Lower lobe of right lung (tissue), 2 donors: Measurements from ENCODE around the gene FHIT. TPM values are rescaled to one million over a fixed set of nuclear protein-coding genes. Genes with fewer than 3 reads are reported as not detected.

ENCODE experiments used
- ATAC-seq, 2 donors: fragments of 200-7000 bp; cut with Tn5 transposase; one replicate each; pipeline ENCODE4 v1.9.1; 2020 to 2022; ENCODE audit warnings: mild to moderate bottlenecking in 2 of 2, moderate library complexity in 2 of 2
- DNase-seq: peaks from one replicate; pipeline ENCODE4 v3.0.0-alpha.2; 2020
- H3K27ac ChIP-seq: fragments of 200-600 bp; one replicate; pipeline ENCODE4 v1.8.0; 2022
- H3K27me3 ChIP-seq: fragments of 200-600 bp; one replicate; pipeline ENCODE4 v1.8.0; 2022; ENCODE audit warnings: low read depth
- H3K36me3 ChIP-seq: fragments of 200-600 bp; one replicate; pipeline ENCODE4 v1.8.0; 2022; ENCODE audit warnings: mild to moderate bottlenecking
- H3K4me1 ChIP-seq: fragments of 200-600 bp; one replicate; pipeline ENCODE4 v1.8.0; 2022
- H3K4me3 ChIP-seq: fragments of 200-600 bp; one replicate; pipeline ENCODE4 v1.8.0; 2022; ENCODE audit warnings: mild to moderate bottlenecking
- H3K9me3 ChIP-seq: fragments of 200-600 bp; one replicate; pipeline ENCODE4 v1.8.0; 2022
- intact Hi-C: fragments of 100-400 bp; cut with DNase I; formaldehyde crosslinking; loops from one replicate; pipeline ENCODE4 v1.11.0; 2022
- total RNA-seq: library from RNA; stranded (reverse); fragmentation: NEBNext Ultra II Directional; extraction: Animal tissue kit (Norgen Biotek cat#: 25700); gene quantifications from one replicate; pipeline ENCODE4 v1.2.1, GENCODE V29; 2021
- TF ChIP-seq, protein P1 (sequence below): fragments of 200-600 bp; IDR thresholded peaks from one replicate; pipeline ENCODE4 v1.8.0; 2022; ENCODE audit warnings: antibody characterized with exemption, mild to moderate bottlenecking
- donor health status: DM: no; HTN: yes; CAD: no; lungs with severe emphysema.

Gene FHIT
- total RNA-seq, 1 donor from 2014 or later = 10.3 TPM

DNA sequence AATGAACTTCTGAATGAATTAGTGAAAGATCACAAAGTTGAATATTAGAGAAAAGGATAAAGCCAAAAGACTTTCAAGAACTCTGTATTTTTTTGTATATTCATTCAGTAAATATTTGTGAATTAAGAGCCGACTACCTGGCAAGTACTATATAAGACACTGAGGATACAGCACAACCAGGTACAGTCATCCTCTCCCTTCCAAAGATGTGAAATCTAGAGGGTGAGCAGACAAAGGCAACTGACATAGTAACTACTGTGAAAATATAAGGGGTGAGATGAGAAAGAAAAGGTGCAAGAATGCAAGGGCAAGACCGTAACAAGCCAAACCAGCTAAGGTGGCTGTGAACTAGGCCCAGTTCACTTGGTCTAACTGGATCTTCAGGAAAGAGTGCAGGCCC, 1226.9 kb downstream of the FHIT start:
- H3K4me1 ChIP-seq = no peaks in the 10 kb centered on the region
- TF ChIP-seq, protein P1, sequence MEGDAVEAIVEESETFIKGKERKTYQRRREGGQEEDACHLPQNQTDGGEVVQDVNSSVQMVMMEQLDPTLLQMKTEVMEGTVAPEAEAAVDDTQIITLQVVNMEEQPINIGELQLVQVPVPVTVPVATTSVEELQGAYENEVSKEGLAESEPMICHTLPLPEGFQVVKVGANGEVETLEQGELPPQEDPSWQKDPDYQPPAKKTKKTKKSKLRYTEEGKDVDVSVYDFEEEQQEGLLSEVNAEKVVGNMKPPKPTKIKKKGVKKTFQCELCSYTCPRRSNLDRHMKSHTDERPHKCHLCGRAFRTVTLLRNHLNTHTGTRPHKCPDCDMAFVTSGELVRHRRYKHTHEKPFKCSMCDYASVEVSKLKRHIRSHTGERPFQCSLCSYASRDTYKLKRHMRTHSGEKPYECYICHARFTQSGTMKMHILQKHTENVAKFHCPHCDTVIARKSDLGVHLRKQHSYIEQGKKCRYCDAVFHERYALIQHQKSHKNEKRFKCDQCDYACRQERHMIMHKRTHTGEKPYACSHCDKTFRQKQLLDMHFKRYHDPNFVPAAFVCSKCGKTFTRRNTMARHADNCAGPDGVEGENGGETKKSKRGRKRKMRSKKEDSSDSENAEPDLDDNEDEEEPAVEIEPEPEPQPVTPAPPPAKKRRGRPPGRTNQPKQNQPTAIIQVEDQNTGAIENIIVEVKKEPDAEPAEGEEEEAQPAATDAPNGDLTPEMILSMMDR = no peak
- DNase-seq (no peak), ATAC-seq (no peak)
- H3K27me3 ChIP-seq = no peaks in the 10 kb centered on the region
- intact Hi-C loops = no loop called here
- no peaks in the 10 kb centered on the region for H3K36me3 ChIP-seq
- no peak overlapping the region for H3K4me3 ChIP-seq
- no peak overlapping the region for H3K27ac ChIP-seq
- no peaks in the 10 kb centered on the region for H3K9me3 ChIP-seq

DNA sequence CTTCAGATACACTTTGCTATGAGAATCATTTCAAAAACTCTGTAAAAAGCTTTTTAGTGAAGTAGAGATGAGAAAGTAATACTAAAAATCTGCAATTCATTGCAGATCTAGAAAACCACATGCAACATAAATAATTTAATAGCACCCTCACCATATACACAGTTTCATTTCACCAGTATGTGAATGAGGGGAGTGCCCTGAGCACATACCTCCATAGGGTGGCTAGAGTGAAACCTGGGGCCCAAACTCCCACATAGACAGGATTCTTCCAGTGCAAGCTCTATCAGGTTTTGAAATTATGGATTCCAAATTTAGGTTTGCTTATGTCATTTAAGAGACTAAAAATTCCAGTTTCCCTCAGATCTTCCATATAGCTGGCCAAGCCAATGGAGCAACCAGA, 1228.1 kb downstream of the FHIT start:
- no peak overlapping the region for H3K27ac ChIP-seq
- ATAC-seq = no peak
- H3K27me3 ChIP-seq = no peaks in the 10 kb centered on the region
- no peaks in the 10 kb centered on the region for H3K9me3 ChIP-seq
- DNase-seq = no peak
- no peak overlapping the region for H3K4me3 ChIP-seq
- intact Hi-C loops = no loop called here
- no peaks in the 10 kb centered on the region for H3K4me1 ChIP-seq
- H3K36me3 ChIP-seq = no peaks in the 10 kb centered on the region
- TF ChIP-seq, protein P1 = no peak

DNA sequence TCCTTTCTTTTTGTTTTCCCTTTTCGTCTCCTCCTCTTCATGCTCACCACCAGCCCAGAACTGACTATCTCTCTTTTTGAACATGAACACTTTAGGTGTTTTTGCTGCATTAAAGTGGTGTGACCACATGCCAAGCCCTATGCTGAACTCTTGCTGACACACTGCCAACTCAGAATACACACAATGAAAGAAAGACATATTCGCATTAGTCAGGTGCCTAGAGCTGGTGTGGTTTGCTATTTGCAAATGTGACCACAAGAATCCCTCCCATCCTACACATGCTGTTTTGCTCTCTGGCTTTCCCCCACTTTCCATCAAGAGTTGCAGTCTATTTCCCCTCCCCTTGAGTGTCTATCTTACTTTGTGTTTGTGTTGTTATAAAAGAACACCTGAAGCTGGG, 1233.6 kb downstream of the FHIT start:
- TF ChIP-seq, protein P1 = no peak
- H3K4me1 ChIP-seq = no peaks in the 10 kb centered on the region
- no peaks in the 10 kb centered on the region for H3K27me3 ChIP-seq
- intact Hi-C loops = no loop called here
- DNase-seq = no peak
- H3K27ac ChIP-seq = no peak overlapping the region
- no peak overlapping the region for H3K4me3 ChIP-seq
- H3K9me3 ChIP-seq = no peaks in the 10 kb centered on the region
- peak in 1 of 2 donors; percentile 30 for ATAC-seq
- H3K36me3 ChIP-seq = no peaks in the 10 kb centered on the region

DNA sequence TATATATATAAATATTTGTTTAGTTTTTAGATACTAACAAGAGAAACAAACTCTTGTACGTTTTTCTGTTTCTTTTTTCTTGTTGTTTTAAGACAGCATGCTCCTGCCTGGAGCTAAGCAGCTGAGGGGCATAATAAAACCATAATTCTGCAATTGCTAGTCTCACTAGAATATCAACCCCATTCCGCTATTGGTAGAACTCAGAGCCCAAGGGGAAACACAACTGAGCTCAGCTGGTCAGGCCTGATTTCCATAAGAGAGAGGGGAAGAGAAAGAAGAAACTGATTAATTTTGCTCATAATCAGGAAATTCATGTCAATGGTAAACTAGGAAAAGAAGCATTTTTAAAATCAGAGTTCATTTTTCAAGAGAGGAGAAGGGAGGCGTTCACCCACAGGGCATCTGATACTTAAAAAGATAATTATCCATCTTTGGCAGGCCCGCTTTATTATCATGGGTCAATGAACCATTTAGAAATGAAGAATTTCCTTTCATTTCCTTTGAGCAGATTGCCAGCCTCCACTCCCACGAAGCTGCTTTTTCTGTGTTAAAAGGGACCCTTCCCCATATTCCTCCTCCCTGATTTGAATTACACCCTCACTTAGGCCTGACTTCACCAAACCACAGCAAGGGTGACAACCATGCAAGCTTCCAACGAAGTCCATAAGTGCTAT, 1236.1 kb downstream of the FHIT start:
- no peaks in the 10 kb centered on the region for H3K27me3 ChIP-seq
- H3K4me1 ChIP-seq = no peaks in the 10 kb centered on the region
- H3K27ac ChIP-seq = no peak overlapping the region
- no peak overlapping the region for H3K4me3 ChIP-seq
- TF ChIP-seq, protein P1 = no peak
- no peaks in the 10 kb centered on the region for H3K9me3 ChIP-seq
- DNase-seq = no peak
- ATAC-seq = no peak
- H3K36me3 ChIP-seq = no peaks in the 10 kb centered on the region
- intact Hi-C loops = no loop called here

DNA sequence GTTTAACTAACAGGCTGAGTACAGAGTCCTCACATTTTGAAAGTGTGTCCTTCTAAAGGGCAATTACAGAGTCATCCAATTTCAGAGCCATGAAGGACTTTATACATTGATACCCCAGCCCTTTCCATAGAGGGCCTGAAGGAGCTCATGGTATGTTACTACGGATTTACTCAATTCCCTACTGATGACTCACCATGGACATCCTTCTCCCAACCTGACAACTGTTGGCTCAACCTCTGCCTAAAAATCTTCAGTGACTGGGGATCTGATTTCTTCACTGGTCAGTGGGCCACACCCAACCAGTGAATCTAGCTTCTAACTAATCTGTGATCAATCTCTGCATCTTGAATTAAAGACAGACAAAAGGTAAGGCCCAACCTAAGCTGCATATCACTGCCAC, 1238.0 kb downstream of the FHIT start:
- ATAC-seq (no peak), DNase-seq (no peak)
- TF ChIP-seq, protein P1 = no peak
- Histone ChIP-seq H3K27ac (no peak overlapping the region), H3K4me1 (no peaks in the 10 kb centered on the region), H3K27me3 (no peaks in the 10 kb centered on the region), H3K36me3 (no peaks in the 10 kb centered on the region), H3K4me3 (no peak overlapping the region), H3K9me3 (no peaks in the 10 kb centered on the region)
- intact Hi-C loops = no loop called here
